Measurements from ENCODE around the gene SELENON.

SELENON gene

DNA sequence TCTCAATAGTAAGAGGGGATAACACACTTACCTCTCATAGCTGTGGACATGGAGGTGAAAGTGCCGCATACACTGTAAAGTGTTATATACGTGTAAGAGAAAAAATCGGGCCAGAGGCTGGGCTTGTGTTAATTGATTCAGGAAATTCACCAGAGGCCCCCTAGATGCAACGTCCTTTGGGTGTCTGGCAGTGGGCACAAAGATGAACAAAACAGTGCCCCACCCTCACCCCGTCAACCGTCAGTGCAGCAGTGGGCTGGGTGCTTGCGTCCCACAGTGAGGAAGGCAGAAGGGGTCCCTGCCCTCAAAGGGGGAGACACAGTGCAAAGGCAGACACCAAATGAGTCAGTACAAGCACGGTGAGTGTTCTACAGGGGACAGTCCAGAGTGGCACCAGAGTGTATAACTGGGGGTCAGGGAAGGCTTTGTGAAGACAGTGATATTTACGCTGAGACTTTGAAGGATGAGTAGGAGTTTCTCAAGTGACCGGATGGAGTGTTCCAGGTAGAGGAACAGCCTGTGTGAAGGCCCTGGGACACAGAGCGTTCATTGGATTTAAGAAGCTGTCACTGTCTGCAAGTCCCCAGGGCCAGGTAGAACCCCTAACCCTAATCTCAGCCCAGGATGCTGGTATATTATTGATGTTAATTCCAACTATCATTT lies 13.2 kb downstream of the SELENON start:
- ChIA-PET CTCF (interaction anchor here (0.9 to 6.5 kb wide), 5 partner anchors 8 to 184 kb away, joined by 3 to 65 read pairs (median 6); partner anchors contain the start of genes PAFAH2 and SELENON), POLR2A (interaction anchor here (0.6 kb wide), 1 partner anchor 192 kb away, joined by 3 read pairs; no protein-coding TSS in a partner anchor)
- TF ChIP-seq, protein P1, sequence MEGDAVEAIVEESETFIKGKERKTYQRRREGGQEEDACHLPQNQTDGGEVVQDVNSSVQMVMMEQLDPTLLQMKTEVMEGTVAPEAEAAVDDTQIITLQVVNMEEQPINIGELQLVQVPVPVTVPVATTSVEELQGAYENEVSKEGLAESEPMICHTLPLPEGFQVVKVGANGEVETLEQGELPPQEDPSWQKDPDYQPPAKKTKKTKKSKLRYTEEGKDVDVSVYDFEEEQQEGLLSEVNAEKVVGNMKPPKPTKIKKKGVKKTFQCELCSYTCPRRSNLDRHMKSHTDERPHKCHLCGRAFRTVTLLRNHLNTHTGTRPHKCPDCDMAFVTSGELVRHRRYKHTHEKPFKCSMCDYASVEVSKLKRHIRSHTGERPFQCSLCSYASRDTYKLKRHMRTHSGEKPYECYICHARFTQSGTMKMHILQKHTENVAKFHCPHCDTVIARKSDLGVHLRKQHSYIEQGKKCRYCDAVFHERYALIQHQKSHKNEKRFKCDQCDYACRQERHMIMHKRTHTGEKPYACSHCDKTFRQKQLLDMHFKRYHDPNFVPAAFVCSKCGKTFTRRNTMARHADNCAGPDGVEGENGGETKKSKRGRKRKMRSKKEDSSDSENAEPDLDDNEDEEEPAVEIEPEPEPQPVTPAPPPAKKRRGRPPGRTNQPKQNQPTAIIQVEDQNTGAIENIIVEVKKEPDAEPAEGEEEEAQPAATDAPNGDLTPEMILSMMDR (IDR thresholded peaks at IDR 0.05; ENCODE audit: control extremely low read depth, extremely low read depth, low read depth, missing control alignments), result no peak
- no peak for DNase-seq (ENCODE audit: extremely low spot score)

DNA sequence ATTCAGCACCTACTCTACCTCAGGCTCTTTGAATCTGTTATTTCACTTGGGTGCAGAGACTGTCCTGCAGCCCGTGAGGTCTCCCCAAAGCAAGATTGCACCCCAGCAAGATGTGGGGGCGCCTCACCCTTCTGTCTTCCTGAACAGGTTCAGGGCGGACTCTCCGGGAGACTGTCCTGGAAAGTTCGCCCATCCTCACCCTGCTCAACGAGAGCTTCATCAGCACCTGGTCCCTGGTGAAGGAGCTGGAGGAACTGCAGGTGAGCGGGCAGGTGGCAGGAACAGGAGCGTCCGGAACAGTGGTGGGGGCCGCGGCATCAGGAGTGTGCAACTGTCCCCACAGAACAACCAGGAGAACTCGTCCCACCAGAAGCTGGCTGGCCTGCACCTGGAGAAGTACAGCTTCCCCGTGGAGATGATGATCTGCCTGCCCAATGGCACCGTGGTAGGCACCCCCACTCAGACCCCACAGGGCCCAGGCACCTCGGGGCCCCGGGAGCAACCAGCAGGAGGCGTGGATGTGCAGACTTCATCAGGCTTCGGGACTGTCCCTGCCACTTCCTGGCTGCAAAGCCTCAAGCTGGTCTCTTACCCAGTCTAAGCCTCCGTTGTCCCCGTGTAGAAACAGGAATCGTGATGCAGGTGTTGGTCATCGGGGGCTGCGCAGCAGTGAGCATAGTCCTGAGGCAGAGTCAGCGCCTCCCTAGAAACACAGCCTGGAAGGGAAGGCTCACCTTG lies 13.9 kb downstream of the SELENON start:
- DNase-seq (ENCODE audit: extremely low spot score), result no peak
- ChIA-PET CTCF (interaction anchor here (1.0 to 6.5 kb wide), 7 partner anchors 9 to 185 kb away, joined by 3 to 65 read pairs (median 4); partner anchors contain the start of genes PAFAH2 and SELENON), POLR2A (no interaction called here)
- TF ChIP-seq, protein P1 (IDR thresholded peaks at IDR 0.05; ENCODE audit: control extremely low read depth, extremely low read depth, low read depth, missing control alignments), result peak; percentile 17

DNA sequence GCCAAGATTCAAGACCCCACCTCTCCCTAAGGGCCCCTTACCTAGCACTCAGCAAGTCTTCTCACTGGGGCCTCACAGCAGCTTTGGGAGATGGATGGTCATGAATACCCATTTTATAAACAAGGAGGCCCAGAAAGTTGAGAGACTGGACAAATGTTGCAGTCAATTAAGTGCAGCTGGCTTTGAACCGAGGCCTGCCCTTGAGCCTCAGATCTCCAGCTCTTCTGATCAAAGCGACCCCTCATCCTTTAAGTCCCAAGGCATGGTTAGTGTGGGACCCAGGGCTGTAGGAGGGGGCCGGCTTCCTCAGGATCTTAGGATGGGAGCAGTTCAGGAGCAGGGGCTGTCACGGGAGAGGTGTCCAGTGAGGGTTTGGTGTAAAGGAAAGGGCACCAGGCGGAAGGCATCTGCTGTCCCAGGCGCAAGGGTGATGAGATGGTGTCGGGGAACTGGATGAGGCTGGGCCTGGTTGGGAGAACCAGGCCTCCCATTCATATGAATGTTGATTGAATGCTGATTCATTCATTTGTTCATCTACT lies 14.6 kb downstream of the SELENON start:
- ChIA-PET CTCF (interaction anchor here (1.0 to 6.5 kb wide), 7 partner anchors 10 to 184 kb away, joined by 3 to 65 read pairs (median 4); partner anchors contain the start of genes PAFAH2 and SELENON), POLR2A (no interaction called here)
- TF ChIP-seq, protein P1 (IDR thresholded peaks at IDR 0.05; ENCODE audit: control extremely low read depth, extremely low read depth, low read depth, missing control alignments), result no peak
- DNase-seq (ENCODE audit: extremely low spot score), result no peak

DNA sequence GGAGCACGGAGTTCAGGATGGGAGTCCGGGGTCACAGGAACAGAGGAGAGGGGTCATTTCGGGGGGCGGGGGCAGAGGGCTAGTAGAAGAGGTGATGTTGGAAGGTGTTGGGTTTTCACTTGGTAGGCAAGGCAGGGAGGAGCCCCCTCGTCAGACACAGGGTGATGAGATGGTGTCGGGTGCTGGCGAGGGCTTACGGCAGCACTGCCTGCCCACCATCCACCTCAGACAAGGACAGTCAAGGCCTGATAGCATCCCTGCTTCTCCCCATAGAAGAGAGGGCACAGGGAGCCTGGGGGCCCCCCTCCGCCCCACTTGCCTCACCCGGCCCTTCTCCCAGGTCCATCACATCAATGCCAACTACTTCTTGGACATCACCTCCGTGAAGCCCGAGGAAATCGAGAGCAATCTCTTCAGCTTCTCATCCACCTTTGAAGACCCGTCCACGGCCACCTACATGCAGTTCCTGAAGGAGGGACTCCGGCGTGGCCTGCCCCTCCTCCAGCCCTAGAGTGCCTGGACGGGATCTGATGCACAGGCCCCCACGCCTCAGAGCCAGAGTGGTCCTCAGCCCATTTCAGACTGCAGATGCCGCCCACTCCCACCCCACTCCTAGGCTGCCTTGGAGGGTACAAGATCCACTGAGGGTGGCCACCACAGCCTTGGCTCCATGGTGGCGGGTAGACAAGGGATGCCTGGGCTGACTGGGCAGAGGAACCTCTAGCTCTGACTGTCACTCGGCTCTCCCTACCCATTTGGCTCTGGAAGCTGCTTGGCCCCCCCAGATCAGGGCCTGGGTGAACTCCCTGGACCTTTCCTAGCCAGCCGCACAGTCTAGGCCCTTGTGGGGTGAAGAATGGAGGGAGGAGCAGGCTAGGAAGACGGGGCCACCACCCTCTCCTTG lies 15.5 kb downstream of the SELENON start:
- TF ChIP-seq, protein P1 (IDR thresholded peaks at IDR 0.05; ENCODE audit: control extremely low read depth, extremely low read depth, low read depth, missing control alignments), result no peak
- ChIA-PET CTCF (interaction anchor here (0.9 to 1.8 kb wide), 5 partner anchors 11 to 295 kb away, joined by 3 to 9 read pairs (median 3); no protein-coding TSS in a partner anchor), POLR2A (no interaction called here)
- DNase-seq (ENCODE audit: extremely low spot score), result no peak

DNA sequence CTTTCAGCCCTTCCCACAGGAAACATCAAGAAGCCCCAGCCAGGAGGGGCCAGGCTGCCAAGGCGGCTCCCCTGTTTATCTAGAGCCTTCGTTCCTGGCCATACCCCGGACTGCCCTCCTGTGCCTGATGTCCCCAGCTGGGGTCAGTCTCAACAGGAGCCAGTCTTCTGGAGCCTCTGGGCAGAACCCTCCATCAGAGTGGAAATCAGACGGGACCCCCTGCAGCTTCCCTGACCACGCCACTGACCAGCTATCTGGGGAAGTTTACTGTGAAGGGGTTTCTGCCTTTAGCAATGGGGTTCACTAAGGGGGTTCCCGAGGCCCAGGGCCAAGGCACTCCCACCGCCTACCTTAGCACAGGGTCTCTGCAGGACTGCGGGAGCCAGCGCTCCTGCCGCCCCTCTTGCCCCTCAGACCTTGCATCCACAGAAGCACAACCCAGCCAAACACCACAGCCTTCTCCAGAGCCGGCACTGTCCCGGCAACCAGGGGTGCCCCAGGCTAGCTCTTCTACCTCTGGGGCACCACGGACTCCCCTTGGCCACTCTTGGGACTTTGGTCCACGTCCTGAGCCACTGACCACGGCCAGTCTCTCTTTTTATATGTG lies 16.2 kb downstream of the SELENON start:
- ChIA-PET CTCF (interaction anchor here (1.0 kb wide), 1 partner anchor 15 kb away, joined by 3 read pairs; no protein-coding TSS in a partner anchor), POLR2A (no interaction called here)
- TF ChIP-seq, protein P1 (IDR thresholded peaks at IDR 0.05; ENCODE audit: control extremely low read depth, extremely low read depth, low read depth, missing control alignments), result no peak
- DNase-seq (ENCODE audit: extremely low spot score), result no peak

Measured in GM10248 (cell line).